B cell (primary cell): Measurements from ENCODE around the gene TES.

Experiments
- CTCF ChIP-seq: fragments of 200-600 bp; IDR thresholded peaks from one replicate; pipeline ENCODE4 v1.8.0; 2022; ENCODE audit warnings: antibody characterized with exemption, mild to moderate bottlenecking
- EZH2 ChIP-seq: IDR thresholded peaks from 2 replicates; pipeline ENCODE4 v1.6.1; 2012; ENCODE audit warnings: borderline replicate concordance, low read depth, mild to moderate bottlenecking, moderate library complexity, low read length; ENCODE audit not compliant: insufficient read depth, poor library complexity, severe bottlenecking

- TF ChIP-seq CTCF (no peak), EZH2 (no peak)
Measured at GRCh38 chr7:116298055-116298454, 87.7 kb downstream of the TES start.
